ENCODE measurements around the gene GRIN2B.

The GRIN2B gene

DNA sequence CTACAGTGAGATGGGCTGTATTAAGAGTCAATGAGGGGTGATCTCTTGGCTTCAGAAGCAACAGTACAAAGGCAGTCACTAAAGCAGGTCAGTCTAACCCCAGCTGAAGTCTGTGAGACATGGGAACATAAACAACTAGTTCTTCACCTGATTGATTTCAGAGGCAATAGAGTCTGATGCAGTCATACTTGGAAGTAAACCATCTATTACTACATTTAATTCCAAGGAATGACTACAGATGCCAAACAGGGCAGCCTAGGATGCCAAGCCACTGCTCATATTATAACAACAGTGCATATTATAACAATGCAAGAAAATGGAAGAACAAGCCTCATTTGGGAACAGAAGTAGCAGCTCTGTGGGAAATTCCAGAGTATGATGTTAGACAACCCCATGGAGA is 35.8 kb downstream of the GRIN2B start:
- TF ChIP-seq, protein P1, sequence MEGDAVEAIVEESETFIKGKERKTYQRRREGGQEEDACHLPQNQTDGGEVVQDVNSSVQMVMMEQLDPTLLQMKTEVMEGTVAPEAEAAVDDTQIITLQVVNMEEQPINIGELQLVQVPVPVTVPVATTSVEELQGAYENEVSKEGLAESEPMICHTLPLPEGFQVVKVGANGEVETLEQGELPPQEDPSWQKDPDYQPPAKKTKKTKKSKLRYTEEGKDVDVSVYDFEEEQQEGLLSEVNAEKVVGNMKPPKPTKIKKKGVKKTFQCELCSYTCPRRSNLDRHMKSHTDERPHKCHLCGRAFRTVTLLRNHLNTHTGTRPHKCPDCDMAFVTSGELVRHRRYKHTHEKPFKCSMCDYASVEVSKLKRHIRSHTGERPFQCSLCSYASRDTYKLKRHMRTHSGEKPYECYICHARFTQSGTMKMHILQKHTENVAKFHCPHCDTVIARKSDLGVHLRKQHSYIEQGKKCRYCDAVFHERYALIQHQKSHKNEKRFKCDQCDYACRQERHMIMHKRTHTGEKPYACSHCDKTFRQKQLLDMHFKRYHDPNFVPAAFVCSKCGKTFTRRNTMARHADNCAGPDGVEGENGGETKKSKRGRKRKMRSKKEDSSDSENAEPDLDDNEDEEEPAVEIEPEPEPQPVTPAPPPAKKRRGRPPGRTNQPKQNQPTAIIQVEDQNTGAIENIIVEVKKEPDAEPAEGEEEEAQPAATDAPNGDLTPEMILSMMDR (IDR thresholded peaks at IDR 0.05; ENCODE audit: borderline replicate concordance, extremely low read depth, low read length, poor library complexity, severe bottlenecking) = no peak
- no peak for TF ChIP-seq EZH2 (IDR thresholded peaks at IDR 0.05; ENCODE audit: borderline replicate concordance, low read depth, low read length, severe bottlenecking)
- H3K9me3 ChIP-seq (ENCODE audit: insufficient read depth, low read length, severe bottlenecking) = no peaks in the 10 kb centered on the region
- no peak overlapping the region for H3K4me2 ChIP-seq (ENCODE audit: insufficient read depth, low read length)
- H3K4me3 ChIP-seq (ENCODE audit: low read depth in 1 of 2, low read length in 2 of 2) = no peak overlapping the region
- no peak overlapping the region for H3K27ac ChIP-seq (ENCODE audit: low read length)
- no peaks in the 10 kb centered on the region for H3K36me3 ChIP-seq (ENCODE audit: insufficient read depth, low read length)
- H2AFZ ChIP-seq (ENCODE audit: low read depth, low read length) = no peak overlapping the region
- peaks cover 32% of the 10 kb centered on the region for H3K27me3 ChIP-seq (ENCODE audit: insufficient read depth, low read length, poor library complexity)
- ATAC-seq (ENCODE audit: insufficient read depth, low read depth) (no peak), DNase-seq (no peak)
- H4K20me1 ChIP-seq (ENCODE audit: insufficient read depth, low read length) = no peaks in the 10 kb centered on the region
- H3K79me2 ChIP-seq (ENCODE audit: insufficient read depth, low read length) = no peaks in the 10 kb centered on the region
- H3K4me1 ChIP-seq (ENCODE audit: insufficient read depth, low read length) = no peaks in the 10 kb centered on the region
- H3K9ac ChIP-seq (ENCODE audit: low read depth, low read length) = no peak overlapping the region

DNA sequence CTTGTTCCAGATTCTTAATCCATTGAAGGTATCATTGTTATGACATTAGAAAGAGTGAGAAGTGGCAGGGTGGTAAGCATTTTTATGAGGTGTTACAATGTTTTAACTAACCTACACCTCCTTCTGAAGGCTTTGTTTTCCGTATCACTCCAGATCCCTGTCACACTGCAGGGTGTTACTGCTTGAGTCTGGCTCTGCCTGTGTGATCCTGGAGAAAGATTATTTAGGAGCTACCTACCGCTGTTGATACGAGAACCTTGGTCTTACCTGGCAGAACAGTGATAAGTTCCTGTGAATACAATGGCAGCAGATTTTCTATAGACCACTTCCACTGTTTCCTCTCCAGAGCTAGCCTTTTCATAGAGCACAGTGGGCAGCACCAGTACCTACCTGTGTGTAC is 36.2 kb downstream of the GRIN2B start:
- no peak overlapping the region for H3K9ac ChIP-seq (ENCODE audit: low read depth, low read length)
- no peaks in the 10 kb centered on the region for H4K20me1 ChIP-seq (ENCODE audit: insufficient read depth, low read length)
- no peaks in the 10 kb centered on the region for H3K4me1 ChIP-seq (ENCODE audit: insufficient read depth, low read length)
- no peak overlapping the region for H3K4me2 ChIP-seq (ENCODE audit: insufficient read depth, low read length)
- no peak overlapping the region for H3K27ac ChIP-seq (ENCODE audit: low read length)
- no peaks in the 10 kb centered on the region for H3K36me3 ChIP-seq (ENCODE audit: insufficient read depth, low read length)
- no peak overlapping the region for H3K4me3 ChIP-seq (ENCODE audit: low read depth in 1 of 2, low read length in 2 of 2)
- no peak for TF ChIP-seq EZH2 (IDR thresholded peaks at IDR 0.05; ENCODE audit: borderline replicate concordance, low read depth, low read length, severe bottlenecking)
- TF ChIP-seq, protein P1 (IDR thresholded peaks at IDR 0.05; ENCODE audit: borderline replicate concordance, extremely low read depth, low read length, poor library complexity, severe bottlenecking) = no peak
- peaks cover 32% of the 10 kb centered on the region for H3K27me3 ChIP-seq (ENCODE audit: insufficient read depth, low read length, poor library complexity)
- ATAC-seq (ENCODE audit: insufficient read depth, low read depth) (no peak), DNase-seq (no peak)
- H2AFZ ChIP-seq (ENCODE audit: low read depth, low read length) = no peak overlapping the region
- no peaks in the 10 kb centered on the region for H3K9me3 ChIP-seq (ENCODE audit: insufficient read depth, low read length, severe bottlenecking)
- no peaks in the 10 kb centered on the region for H3K79me2 ChIP-seq (ENCODE audit: insufficient read depth, low read length)

DNA sequence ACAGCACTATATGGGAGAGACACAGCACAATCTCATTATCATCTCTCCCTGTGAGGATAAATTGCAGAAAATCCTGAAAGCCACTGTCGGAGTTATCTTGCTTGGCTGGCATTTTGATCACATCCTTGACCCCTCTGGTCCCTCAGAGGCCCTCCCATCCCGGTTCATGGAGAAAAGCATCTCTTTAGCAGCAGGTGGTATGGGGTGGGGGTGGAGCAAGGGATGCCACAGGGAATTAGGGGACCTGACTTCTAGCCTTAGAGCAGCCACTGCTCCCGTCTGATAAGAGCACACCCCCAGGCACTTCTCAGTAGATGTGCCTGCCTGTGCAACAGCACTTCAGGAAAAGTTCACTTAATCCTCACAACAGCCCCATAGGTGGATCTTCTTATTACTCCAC is 38.6 kb downstream of the GRIN2B start:
- no peak for TF ChIP-seq EZH2 (IDR thresholded peaks at IDR 0.05; ENCODE audit: borderline replicate concordance, low read depth, low read length, severe bottlenecking)
- TF ChIP-seq, protein P1 (IDR thresholded peaks at IDR 0.05; ENCODE audit: borderline replicate concordance, extremely low read depth, low read length, poor library complexity, severe bottlenecking) = no peak
- Histone ChIP-seq H3K27me3 (ENCODE audit: insufficient read depth, low read length, poor library complexity) (peaks cover 32% of the 10 kb centered on the region), H3K9me3 (ENCODE audit: insufficient read depth, low read length, severe bottlenecking) (peaks cover 5% of the 10 kb centered on the region), H2AFZ (ENCODE audit: low read depth, low read length) (no peak overlapping the region), H4K20me1 (ENCODE audit: insufficient read depth, low read length) (no peaks in the 10 kb centered on the region), H3K4me2 (ENCODE audit: insufficient read depth, low read length) (no peak overlapping the region), H3K36me3 (ENCODE audit: insufficient read depth, low read length) (no peaks in the 10 kb centered on the region), H3K27ac (ENCODE audit: low read length) (no peak overlapping the region), H3K4me1 (ENCODE audit: insufficient read depth, low read length) (no peaks in the 10 kb centered on the region), H3K9ac (ENCODE audit: low read depth, low read length) (no peak overlapping the region), H3K79me2 (ENCODE audit: insufficient read depth, low read length) (no peaks in the 10 kb centered on the region), H3K4me3 (ENCODE audit: low read depth in 1 of 2, low read length in 2 of 2) (no peak overlapping the region)
- no peak for ATAC-seq (ENCODE audit: insufficient read depth, low read depth)
- DNase-seq = no peak
